Panc1 (cell line): ENCODE data around the gene CGB1.
"Not testable (repeated sequence)": the region's sequence is repeated elsewhere in the genome, so short reads cannot be mapped to it uniquely, and the experiment has no call there.

Experiments
- POLR2AphosphoS5 ChIP-seq: IDR thresholded peaks from 2 replicates; pipeline ENCODE4 v1.6.1; 2012; ENCODE audit warnings: mild to moderate bottlenecking, low read depth, low read length, moderate library complexity
- TCF7L2 ChIP-seq: IDR thresholded peaks from 2 replicates; pipeline ENCODE4 v1.6.1; 2011; ENCODE audit warnings: mild to moderate bottlenecking, low read depth, low read length, inconsistent platforms
- TF ChIP-seq, protein P1 (sequence below): fragments of 450-650 bp; IDR thresholded peaks from 2 replicates; pipeline ENCODE4 v1.5.1; 2017; ENCODE audit warnings: mild to moderate bottlenecking

DNA sequence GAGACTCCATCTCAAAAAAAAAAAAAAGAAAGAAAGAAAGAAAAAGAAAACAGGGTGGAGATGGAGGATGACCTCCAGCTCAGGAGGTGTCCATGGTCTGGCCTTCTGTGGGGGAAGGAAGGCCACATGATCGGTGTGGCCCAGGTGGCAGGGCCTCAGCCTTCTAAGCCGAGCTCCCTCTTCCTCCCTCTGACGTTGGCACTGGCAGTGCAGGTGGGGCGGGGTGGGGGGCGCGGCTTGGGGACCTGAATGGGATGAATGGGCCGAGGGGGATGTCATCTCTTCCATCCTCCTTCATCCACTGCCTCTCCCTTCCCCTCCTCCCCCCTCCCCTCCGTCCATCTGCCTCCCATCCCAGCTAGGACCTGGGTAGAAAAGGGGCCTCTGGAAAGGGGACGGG, 3.0 kb upstream of the CGB1 start:
- TF ChIP-seq, protein P1, sequence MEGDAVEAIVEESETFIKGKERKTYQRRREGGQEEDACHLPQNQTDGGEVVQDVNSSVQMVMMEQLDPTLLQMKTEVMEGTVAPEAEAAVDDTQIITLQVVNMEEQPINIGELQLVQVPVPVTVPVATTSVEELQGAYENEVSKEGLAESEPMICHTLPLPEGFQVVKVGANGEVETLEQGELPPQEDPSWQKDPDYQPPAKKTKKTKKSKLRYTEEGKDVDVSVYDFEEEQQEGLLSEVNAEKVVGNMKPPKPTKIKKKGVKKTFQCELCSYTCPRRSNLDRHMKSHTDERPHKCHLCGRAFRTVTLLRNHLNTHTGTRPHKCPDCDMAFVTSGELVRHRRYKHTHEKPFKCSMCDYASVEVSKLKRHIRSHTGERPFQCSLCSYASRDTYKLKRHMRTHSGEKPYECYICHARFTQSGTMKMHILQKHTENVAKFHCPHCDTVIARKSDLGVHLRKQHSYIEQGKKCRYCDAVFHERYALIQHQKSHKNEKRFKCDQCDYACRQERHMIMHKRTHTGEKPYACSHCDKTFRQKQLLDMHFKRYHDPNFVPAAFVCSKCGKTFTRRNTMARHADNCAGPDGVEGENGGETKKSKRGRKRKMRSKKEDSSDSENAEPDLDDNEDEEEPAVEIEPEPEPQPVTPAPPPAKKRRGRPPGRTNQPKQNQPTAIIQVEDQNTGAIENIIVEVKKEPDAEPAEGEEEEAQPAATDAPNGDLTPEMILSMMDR, result not testable (repeated sequence)
- TF ChIP-seq TCF7L2, POLR2AphosphoS5: not testable (repeated sequence)
